Ovary (tissue), 9 donors: ENCODE data around the gene BCL11B. TPM values are rescaled to one million over a fixed set of nuclear protein-coding genes. Genes with fewer than 3 reads are reported as not detected.

Experiments
- DNase-seq, 5 donors: peaks; one replicate each; pipeline ENCODE4 v3.0.0-alpha.2; 2019 to 2020
- H3K27ac ChIP-seq, 2 donors: fragments of 200-600 bp; one replicate each; pipeline versions ENCODE4 v1.5.1 to v1.8.0; 2019 to 2022
- H3K27me3 ChIP-seq: fragments of 200-600 bp; one replicate; pipeline ENCODE4 v1.8.0; 2022
- H3K36me3 ChIP-seq: fragments of 200-600 bp; sonication (generic); one replicate; pipeline ENCODE4 v1.5.1; 2019
- H3K4me1 ChIP-seq: one replicate; pipeline ENCODE4 v1.8.1; 2013; ENCODE audit warnings: mild to moderate bottlenecking, moderate library complexity; ENCODE audit not compliant: insufficient read depth
- H3K4me3 ChIP-seq: fragments of 200-600 bp; sonication (generic); one replicate; pipeline ENCODE4 v1.5.1; 2017
- H3K9me3 ChIP-seq, 2 donors: fragments of 200-600 bp in 1 of 2; sonication (generic) in 1 of 2; one replicate each; pipeline versions ENCODE4 v1.5.1 to v1.8.1; 2013 to 2019; ENCODE audit warnings: mild to moderate bottlenecking in 1 of 2, moderate library complexity in 1 of 2
- CTCF ChIP-seq, 3 donors: fragments of 450-650 bp in 2 of 3; fragments of 200-600 bp in 1 of 3; IDR thresholded peaks; one replicate each; pipeline versions ENCODE4 v1.5.1 to v1.8.0; 2016 to 2022; ENCODE audit warnings: antibody characterized with exemption in 3 of 3, mild to moderate bottlenecking in 1 of 3
- EP300 ChIP-seq: sonication (generic); formaldehyde crosslinking; IDR thresholded peaks from one replicate; pipeline ENCODE4 v1.6.1; 2017; ENCODE audit warnings: antibody characterized with exemption
- POLR2A ChIP-seq: fragments of 450-650 bp; IDR thresholded peaks from one replicate; pipeline ENCODE4 v1.6.1; 2017; ENCODE audit warnings: antibody characterized with exemption, mild to moderate bottlenecking, moderate library complexity
- WGBS, 3 donors: extraction: QIAGEN DNeasy Blood & Tissue Kit in 1 of 3; methylation state at CpG; one replicate each; pipeline versions ENCODE4 v1.1.5 to v1.1.7; 2013 to 2017; 5-methylcytosine and 5-hydroxymethylcytosine counted together
- intact Hi-C, 4 donors: fragments of 100-400 bp; cut with DNase I; formaldehyde crosslinking; loops; one replicate each; pipeline versions ENCODE4 v1.11.0 to v1.15.1; 2022 to 2023
- polyA plus RNA-seq, 2 donors: library from polyadenylated mRNA; stranded (reverse); fragments of 200-250 nt in 1 of 2; fragments of 350-450 nt in 1 of 2; fragmentation: Illumina TruSeq in 1 of 2; extraction: RNeasy Lipid Tissue Mini Kit (QIAGEN cat#74804) in 1 of 2; gene quantifications; one replicate each; pipeline ENCODE4 v1.2.3, GENCODE V29; 2013 to 2014
- total RNA-seq, 7 donors: library from RNA; depleted of rRNA in 2 of 7; stranded (reverse); fragments of >200 nt in 2 of 7; fragmentation: NEBNext Ultra II Directional in 3 of 7; extraction: Animal tissue kit (Norgen Biotek cat#: 25700) in 3 of 7; gene quantifications; one replicate each; pipeline versions ENCODE4 v1.1.0 to v1.2.4, GENCODE V29; 2016 to 2023
- donor health status: DM: no; HTN: no; CAD: no; lungs with moderate emphysema.
- donor health status: DM: no; HTN: no; CAD: no.
- donor health status: Bipolar disorder and iron deficiency.
- donor health status: DM: yes; HTN: yes; CAD: no.
- donor health status: DM: no; HTN: no; CAD: no.
- donor health status: DM: yes; HTN: yes; CAD: no.

Gene BCL11B
- total and polyA plus RNA-seq, 9 donors, result 0.08 to 0.84 (median 0.43) TPM

GRCh38 chr14:99257122-99257672 is 14.8 kb downstream of the BCL11B start:
- intact Hi-C loops, result no loop called here
- H3K36me3 ChIP-seq, result no peaks in the 10 kb centered on the region
- H3K27me3 ChIP-seq, result no peaks in the 10 kb centered on the region
- no peak overlapping the region for H3K4me3 ChIP-seq
- no peak for DNase-seq
- H3K4me1 ChIP-seq, result no peaks in the 10 kb centered on the region
- H3K9me3 ChIP-seq, result no peaks in the 10 kb centered on the region
- H3K27ac ChIP-seq, result no peak overlapping the region
- TF ChIP-seq POLR2A (no peak), CTCF (IDR thresholded peaks at IDR 0.05) (no peak), EP300 (no peak)
- 94 to 96% (median 95%) methylated on average over 14 of the region's 14 CpGs for WGBS, 3 donors

DNA sequence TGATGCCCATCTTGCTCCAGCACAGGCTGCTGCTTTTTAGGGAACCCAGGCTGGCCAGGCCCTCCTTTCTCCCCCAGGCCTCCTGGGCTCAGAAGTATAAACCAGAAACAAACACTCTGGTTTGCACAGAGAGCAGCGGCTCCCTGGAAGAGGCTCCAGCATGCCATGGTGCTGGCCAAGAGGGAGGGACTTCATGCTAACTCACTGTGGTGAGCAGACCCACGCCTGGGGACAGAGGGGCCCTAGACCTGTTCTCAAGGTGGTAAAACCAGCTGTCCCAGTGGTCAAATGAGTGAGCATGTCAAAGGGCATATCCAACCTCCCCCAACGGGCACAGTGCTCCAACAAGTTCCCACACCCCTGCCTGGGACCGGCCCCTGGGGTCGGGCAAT is 15.5 kb downstream of the BCL11B start:
- no peak for TF ChIP-seq CTCF (IDR thresholded peaks at IDR 0.05)
- TF ChIP-seq POLR2A, result no peak
- no peak for TF ChIP-seq EP300
- 79 to 93% (median 80%) methylated on average over 5 of the region's 5 CpGs for WGBS, 3 donors
- no peaks in the 10 kb centered on the region for H3K27me3 ChIP-seq

DNA sequence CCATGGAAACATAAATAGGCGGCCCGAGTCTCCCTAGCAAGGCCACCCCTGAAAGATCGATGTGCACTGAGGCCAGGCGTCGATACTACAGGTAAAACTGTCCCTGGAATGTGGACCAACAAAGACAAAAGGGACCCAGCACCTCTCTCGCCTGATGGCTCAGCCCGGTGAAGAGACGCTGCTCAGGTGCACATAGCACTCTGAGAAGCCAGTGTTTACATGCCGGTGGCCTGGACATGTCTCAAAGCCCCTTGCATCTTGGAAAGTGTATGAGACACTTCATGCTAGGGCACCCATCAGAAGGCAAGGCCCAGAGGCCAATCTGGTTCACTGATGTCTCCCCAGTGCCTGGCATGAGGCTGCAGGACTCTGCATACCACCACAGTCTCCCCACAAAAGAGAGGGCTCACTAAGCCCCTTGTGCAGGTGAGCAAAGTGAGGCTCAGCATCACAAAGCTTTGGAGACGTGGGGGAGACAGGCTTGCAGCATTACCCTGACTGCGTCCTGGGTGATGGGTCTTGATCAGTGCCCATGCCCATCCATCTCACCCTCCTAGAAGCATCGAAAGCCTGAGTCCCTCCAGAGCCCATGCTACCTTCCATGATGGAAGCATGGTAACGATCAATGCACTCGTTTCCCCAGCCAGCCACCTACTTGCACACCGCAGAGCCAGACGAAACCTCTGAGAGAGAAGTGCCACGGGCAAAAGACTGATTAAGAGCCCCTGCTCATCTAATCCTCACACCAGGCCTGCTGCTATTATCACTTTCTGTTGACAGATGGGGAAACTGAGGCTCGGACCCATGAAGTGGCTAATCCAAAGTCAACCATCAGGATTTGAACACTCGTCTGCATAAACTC is 16.1 kb downstream of the BCL11B start:
- Histone ChIP-seq H3K4me3 (no peak overlapping the region), H3K4me1 (no peaks in the 10 kb centered on the region), H3K27me3 (no peaks in the 10 kb centered on the region), H3K36me3 (no peaks in the 10 kb centered on the region), H3K27ac (no peak overlapping the region), H3K9me3 (no peaks in the 10 kb centered on the region)
- WGBS, 3 donors, result 77 to 86% (median 82%) methylated on average over 19 of the region's 19 CpGs
- DNase-seq, result no peak
- TF ChIP-seq POLR2A, result no peak
- no peak for TF ChIP-seq EP300
- TF ChIP-seq CTCF (IDR thresholded peaks at IDR 0.05), result no peak
- intact Hi-C loops, result no loop called here

More for the DNA sequence above, 15.5 kb downstream of the BCL11B start:
- no peak for DNase-seq
- Histone ChIP-seq H3K27ac (no peak overlapping the region), H3K4me3 (no peak overlapping the region), H3K36me3 (no peaks in the 10 kb centered on the region), H3K4me1 (no peaks in the 10 kb centered on the region), H3K9me3 (no peaks in the 10 kb centered on the region)
- intact Hi-C loops, result no loop called here

- no peaks in the 10 kb centered on the region for H3K4me1 ChIP-seq
- H3K4me3 ChIP-seq, result no peak overlapping the region
- no peaks in the 10 kb centered on the region for H3K36me3 ChIP-seq
- WGBS, 3 donors, result 26 to 50% (median 31%) methylated on average over 16 of the region's 16 CpGs
- H3K27me3 ChIP-seq, result no peaks in the 10 kb centered on the region
- no peak for DNase-seq
- H3K9me3 ChIP-seq, result no peaks in the 10 kb centered on the region
- H3K27ac ChIP-seq, result no peak overlapping the region
- TF ChIP-seq EP300, result no peak
- no peak for TF ChIP-seq POLR2A
- no peak for TF ChIP-seq CTCF (IDR thresholded peaks at IDR 0.05)
- intact Hi-C loops, result no loop called here
Observed at GRCh38 chr14:99254328-99255009, 17.5 kb downstream of the BCL11B start.
